ENCODE results near the gene GRAMD2A. TPM values are rescaled to one million over a fixed set of nuclear protein-coding genes. Genes with fewer than 3 reads are reported as not detected.
A peak's percentile ranks its signal among the peaks of the same experiment; 100 is the strongest.

The GRAMD2A gene
- polyA plus RNA-seq, 1 experiment: 0.30 TPM

DNA sequence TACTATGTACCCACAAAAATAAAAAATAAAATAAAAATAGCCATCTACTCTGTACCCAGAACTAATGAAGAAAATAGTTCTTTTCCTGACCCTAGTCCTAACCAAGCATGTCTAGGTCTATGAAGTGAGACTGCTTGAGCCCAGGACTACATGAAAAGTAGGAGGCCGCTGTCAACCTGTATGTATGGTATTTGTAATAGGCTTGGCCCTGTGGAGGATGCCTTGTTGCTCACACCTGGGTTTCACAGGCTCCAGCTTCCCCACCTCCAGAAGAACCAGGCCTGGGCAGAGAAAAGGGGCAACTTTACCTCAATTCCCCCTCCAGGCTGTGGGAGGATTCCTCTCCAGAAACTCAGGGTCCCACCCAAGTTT is 40.3 kb upstream of the GRAMD2A start:
- TF ChIP-seq CTCF (IDR thresholded peaks at IDR 0.05; ENCODE audit: low read depth, low read length): no peak
- H3K4me3 ChIP-seq (ENCODE audit: low read depth, low read length): no peak overlapping the region
- H3K27me3 ChIP-seq (ENCODE audit: control insufficient read depth, insufficient read depth, low read length): no peaks in the 10 kb centered on the region
- CTCF ChIA-PET: interaction anchor here (1.0 to 2.3 kb wide), 3 partner anchors 11 to 39 kb away, joined by 3 to 9 read pairs (median 4); no protein-coding TSS in a partner anchor
- POLR2A ChIA-PET: interaction anchor here (1.1 kb wide), 1 partner anchor 10 kb away, joined by 13 read pairs; no protein-coding TSS in a partner anchor
- no peaks in the 10 kb centered on the region for H3K9me3 ChIP-seq (ENCODE audit: control insufficient read depth, insufficient read depth, low read length)
- DNase-seq (ENCODE audit: low read depth, low spot score): no peak
- H3K27ac ChIP-seq (ENCODE audit: low read depth, low read length): peak overlapping the region; percentile 86

GRCh38 chr15:72237029-72237852 is 39.7 kb upstream of the GRAMD2A start:
- H3K9me3 ChIP-seq (ENCODE audit: control insufficient read depth, insufficient read depth, low read length): no peaks in the 10 kb centered on the region
- peak overlapping the region; percentile 61 for H3K4me3 ChIP-seq (ENCODE audit: low read depth, low read length)
- DNase-seq (ENCODE audit: low read depth, low spot score): peak; percentile 93
- ChIA-PET CTCF (interaction anchor here (0.5 to 2.3 kb wide), 5 partner anchors 11 to 38 kb away, joined by 3 to 9 read pairs (median 4); no protein-coding TSS in a partner anchor), POLR2A (interaction anchor here (1.0 to 1.1 kb wide), 2 partner anchors 10 to 39 kb away, joined by 3 to 13 read pairs; no protein-coding TSS in a partner anchor)
- no peaks in the 10 kb centered on the region for H3K27me3 ChIP-seq (ENCODE audit: control insufficient read depth, insufficient read depth, low read length)
- TF ChIP-seq CTCF (IDR thresholded peaks at IDR 0.05; ENCODE audit: low read depth, low read length): no peak
- H3K27ac ChIP-seq (ENCODE audit: low read depth, low read length): peak overlapping the region; percentile 99

DNA sequence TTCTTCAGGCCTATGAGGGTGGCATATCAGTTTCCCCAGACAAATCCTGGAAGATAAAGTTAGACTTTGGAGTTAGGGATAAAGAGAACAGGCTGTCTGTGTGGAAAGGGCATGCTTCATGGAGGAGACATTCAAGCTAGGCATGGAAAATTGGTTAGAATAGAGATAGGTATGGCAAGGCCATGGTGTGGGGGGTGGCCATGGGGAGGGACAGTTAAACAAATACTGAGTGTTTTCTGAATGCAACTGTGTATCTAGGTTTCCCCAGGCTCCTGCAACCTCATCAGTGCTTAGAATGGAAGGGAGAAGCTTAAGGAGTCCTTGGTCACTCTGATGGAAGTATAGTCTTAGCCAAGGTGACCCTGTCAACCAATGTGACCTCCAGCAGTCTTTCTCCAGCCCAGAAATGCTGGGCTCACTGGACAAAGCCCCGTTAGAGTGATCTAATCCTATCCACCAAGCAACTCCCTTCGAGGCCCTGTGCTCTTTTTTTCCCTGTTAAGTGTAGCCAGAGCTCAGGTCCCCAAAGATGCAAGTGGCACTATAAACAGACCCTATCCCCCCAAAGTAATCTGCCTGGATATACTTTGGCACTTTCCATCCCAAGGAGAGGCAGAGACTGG is 38.9 kb upstream of the GRAMD2A start:
- no peaks in the 10 kb centered on the region; the same call in 1 of the 2 replicates for H3K9me3 ChIP-seq (ENCODE audit: control insufficient read depth, insufficient read depth, low read length)
- ChIA-PET POLR2A (interaction anchor here (1.0 to 1.1 kb wide), 2 partner anchors 9 to 38 kb away, joined by 3 to 13 read pairs; no protein-coding TSS in a partner anchor), CTCF (interaction anchor here (0.5 to 2.3 kb wide), 4 partner anchors 10 to 38 kb away, joined by 3 to 9 read pairs (median 4); no protein-coding TSS in a partner anchor)
- H3K27me3 ChIP-seq (ENCODE audit: control insufficient read depth, insufficient read depth, low read length): no peaks in the 10 kb centered on the region
- TF ChIP-seq CTCF (IDR thresholded peaks at IDR 0.05; ENCODE audit: low read depth, low read length): no peak
- DNase-seq (ENCODE audit: low read depth, low spot score): no peak
- peak overlapping the region; percentile 99 for H3K27ac ChIP-seq (ENCODE audit: low read depth, low read length)
- H3K4me3 ChIP-seq (ENCODE audit: low read depth, low read length): peak overlapping the region; percentile 61

DNA sequence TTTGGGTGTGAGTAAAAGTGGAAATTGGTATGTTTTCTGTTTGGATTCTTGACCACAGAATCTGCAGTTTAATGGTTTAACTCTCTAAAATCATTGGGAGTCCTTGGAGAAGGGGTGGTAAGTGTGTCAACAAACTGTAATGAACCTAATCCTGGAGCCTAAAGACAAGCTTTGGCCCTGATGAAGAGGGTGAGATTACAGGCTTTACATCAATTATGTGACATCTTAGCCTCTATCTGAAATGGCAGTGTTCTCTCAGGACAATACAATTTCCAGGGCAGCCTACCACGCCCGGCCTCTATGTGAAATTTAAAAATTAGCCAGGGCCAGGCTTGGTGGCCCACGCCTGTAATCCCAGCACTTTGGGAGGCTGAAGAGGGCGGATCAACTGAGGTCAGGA is 37.7 kb upstream of the GRAMD2A start:
- H3K4me3 ChIP-seq (ENCODE audit: low read depth, low read length): no peak overlapping the region
- no peaks in the 10 kb centered on the region; the same call in 1 of the 2 replicates for H3K9me3 ChIP-seq (ENCODE audit: control insufficient read depth, insufficient read depth, low read length)
- POLR2A ChIA-PET: no interaction called here
- no peak overlapping the region for H3K27ac ChIP-seq (ENCODE audit: low read depth, low read length)
- no peak for TF ChIP-seq CTCF (IDR thresholded peaks at IDR 0.05; ENCODE audit: low read depth, low read length)
- CTCF ChIA-PET: no interaction called here
- DNase-seq (ENCODE audit: low read depth, low spot score): no peak
- H3K27me3 ChIP-seq (ENCODE audit: control insufficient read depth, insufficient read depth, low read length): no peaks in the 10 kb centered on the region
